Stimulated activated naive CD8-positive, alpha-beta T cell treated with anti-CD3 and anti-CD28 coated beads, Interleukin-15, amount 100 ng/mL, for 72 hours (primary cell): ENCODE measurements around the gene SMIM1.

Experiments
- ATAC-seq: fragments of 150-1000 bp; cut with Tn5 transposase; 2 replicates; pipeline ENCODE4 v1.10.0; 2021; ENCODE audit warnings: mild to moderate bottlenecking, moderate library complexity
- DNase-seq, 2 donors: peaks; one replicate each; pipeline ENCODE4 v3.0.0; 2021 to 2022
- H3K27ac Mint-ChIP-seq, 2 donors: one replicate each; pipeline ENCODE4 v1.8.0; 2022; ENCODE audit warnings: mild to moderate bottlenecking in 2 of 2, mixed read lengths in 2 of 2, moderate library complexity in 2 of 2
- H3K27me3 Mint-ChIP-seq: one replicate; pipeline ENCODE4 v1.8.0; 2022; ENCODE audit warnings: mixed read lengths
- H3K4me1 Mint-ChIP-seq: one replicate; pipeline ENCODE4 v1.8.0; 2022; ENCODE audit warnings: mild to moderate bottlenecking, mixed read lengths
- H3K4me3 Mint-ChIP-seq, 2 donors: one replicate each; pipeline ENCODE4 v1.8.0; 2022; ENCODE audit warnings: mild to moderate bottlenecking in 2 of 2, mixed read lengths in 2 of 2, moderate library complexity in 1 of 2
- H3K9me3 Mint-ChIP-seq, 2 donors: one replicate each; pipeline ENCODE4 v1.8.0; 2022; ENCODE audit warnings: mixed read lengths in 2 of 2

SMIM1 gene

GRCh38 chr1:3825356-3825755 lies 52.8 kb downstream of the SMIM1 start:
- DNase-seq (no peak), ATAC-seq (no peak)
- Mint-ChIP-seq H3K9me3 (no peaks in the 10 kb centered on the region), H3K27me3 (no peaks in the 10 kb centered on the region), H3K4me1 (no peaks in the 10 kb centered on the region), H3K27ac (no peak overlapping the region), H3K4me3 (no peak overlapping the region)
